Measurements from ENCODE around the gene PSTK.

The PSTK gene

GRCh38 chr10:122980209-122981065 lies at the start of gene PSTK:
TSS of gene PSTK (plus strand) at chr10:122980401. CDS start at chr10:122980480, 79 bp downstream.
- peak; percentile 93 for DNase-seq

GRCh38 chr10:122931088-122931906 lies 48.9 kb upstream of the PSTK start:
- no peak for DNase-seq

GRCh38 chr10:122939133-122939855 lies 40.9 kb upstream of the PSTK start:
- DNase-seq, result no peak

GRCh38 chr10:122939856-122940543 lies 40.2 kb upstream of the PSTK start:
- no peak for DNase-seq

- DNase-seq, result no peak
These were observed 30.9 kb upstream of the PSTK start for GRCh38 chr10:122949296-122949695.

GRCh38 chr10:122953902-122954730 lies 26.1 kb upstream of the PSTK start, which contains the start of gene C10orf88:
TSS of gene C10orf88 (minus strand) at chr10:122954227. CDS start at chr10:122954178, 49 bp downstream.
- DNase-seq, result peak; percentile 100

GRCh38 chr10:122954731-122955050 lies 25.5 kb upstream of the PSTK start:
- no peak for DNase-seq

- no peak for DNase-seq
These were observed 24.3 kb upstream of the PSTK start for GRCh38 chr10:122955892-122956291.

- no peak for DNase-seq
These were observed 22.7 kb upstream of the PSTK start for GRCh38 chr10:122957474-122957873.

GRCh38 chr10:122962405-122962804 lies 17.8 kb upstream of the PSTK start:
- no peak for DNase-seq

- no peak for DNase-seq
These were observed 13.3 kb upstream of the PSTK start for GRCh38 chr10:122966879-122967278.

GRCh38 chr10:122968698-122969097 lies 11.5 kb upstream of the PSTK start:
- no peak for DNase-seq

- no peak for DNase-seq
These were observed 6.2 kb upstream of the PSTK start for GRCh38 chr10:122974023-122974422.

- no peak for DNase-seq
These were observed 5.6 kb upstream of the PSTK start for GRCh38 chr10:122974543-122975064.

- DNase-seq, result no peak
These were observed 864 bp downstream of the PSTK start for GRCh38 chr10:122981066-122981464.

- DNase-seq, result no peak
These were observed 3.7 kb downstream of the PSTK start for GRCh38 chr10:122983898-122984297.

GRCh38 chr10:122984708-122985107 lies 4.5 kb downstream of the PSTK start:
- DNase-seq, result no peak

GRCh38 chr10:122986335-122986734 lies 6.1 kb downstream of the PSTK start:
- DNase-seq, result no peak

- DNase-seq, result no peak
These were observed 8.3 kb downstream of the PSTK start for GRCh38 chr10:122988501-122988900.

GRCh38 chr10:122990278-122990677 lies 10.1 kb downstream of the PSTK start:
- DNase-seq, result no peak

GRCh38 chr10:122992031-122992585 lies 11.9 kb downstream of the PSTK start:
- DNase-seq, result no peak

Measured in NCI-H1436 (cell line).